Measurements from ENCODE around the gene RAD51B. TPM values are rescaled to one million over a fixed set of nuclear protein-coding genes. Genes with fewer than 3 reads are reported as not detected.

The RAD51B gene
- total and polyA plus RNA-seq, 4 experiments from 2014 or later: 22.0 to 35.7 (median 31.4) TPM

GRCh38 chr14:68744613-68745012 is 925.0 kb downstream of the RAD51B start:
- no peak overlapping the region for H3K4me3 ChIP-seq (ENCODE audit: low read length in 2 of 2)
- Mint-ChIP-seq H3K27ac (no peak overlapping the region), H3K27me3 (peaks cover 0 to 2% of the 10 kb centered on the region in 2 donors), H3K4me3 (no peak overlapping the region), H3K9me3 (no peaks in the 10 kb centered on the region), H3K4me1 (peaks cover 0 to 4% (median under 1%) of the 10 kb centered on the region in 4 donors), H3K36me3 (no peaks in the 10 kb centered on the region)
- H3K4me1 ChIP-seq (ENCODE audit: insufficient read depth, low read length): no peaks in the 10 kb centered on the region
- no peaks in the 10 kb centered on the region for H3K9me3 ChIP-seq (ENCODE audit: control insufficient read depth in 1 of 2, low read length in 2 of 2)
- POLR2A ChIA-PET (ENCODE audit: partially characterized antibody): interaction anchor here (1.2 kb wide), 1 partner anchor 35 kb away, joined by 3 read pairs; no protein-coding TSS in a partner anchor
- H3K27me3 ChIP-seq (ENCODE audit: insufficient read depth, low read length): no peaks in the 10 kb centered on the region
- CTCF ChIA-PET (ENCODE audit: partially characterized antibody): interaction anchor here (1.0 to 1.2 kb wide), 3 partner anchors 11 to 30 kb away, joined by 3 read pairs; no protein-coding TSS in a partner anchor
- no peaks in the 10 kb centered on the region for H3K36me3 ChIP-seq (ENCODE audit: insufficient read depth, low read length)
- no peak overlapping the region for H3K27ac ChIP-seq (ENCODE audit: low read depth, low read length)
- DNase-seq: no peak
- intact Hi-C loops (cut with micrococcal nuclease): no loop called here

GRCh38 chr14:68747393-68747792 is 927.8 kb downstream of the RAD51B start:
- POLR2A ChIA-PET (ENCODE audit: partially characterized antibody): no interaction called here
- H3K4me3 Mint-ChIP-seq: no peak overlapping the region
- intact Hi-C loops (cut with micrococcal nuclease): no loop called here
- no peaks in the 10 kb centered on the region for H3K9me3 ChIP-seq (ENCODE audit: control insufficient read depth in 1 of 2, low read length in 2 of 2)
- CTCF ChIA-PET (ENCODE audit: partially characterized antibody): interaction anchor here (1.0 kb wide), 1 partner anchor 28 kb away, joined by 3 read pairs; no protein-coding TSS in a partner anchor
- H3K27ac ChIP-seq (ENCODE audit: low read depth, low read length): no peak overlapping the region
- H3K4me1 ChIP-seq (ENCODE audit: insufficient read depth, low read length): no peaks in the 10 kb centered on the region
- no peak for DNase-seq
- H3K36me3 Mint-ChIP-seq: no peaks in the 10 kb centered on the region
- H3K4me1 Mint-ChIP-seq: peaks cover 0 to 4% (median 3%) of the 10 kb centered on the region in 4 donors
- no peaks in the 10 kb centered on the region for H3K27me3 ChIP-seq (ENCODE audit: insufficient read depth, low read length)
- no peaks in the 10 kb centered on the region for H3K9me3 Mint-ChIP-seq
- H3K36me3 ChIP-seq (ENCODE audit: insufficient read depth, low read length): no peaks in the 10 kb centered on the region
- no peak overlapping the region for H3K4me3 ChIP-seq (ENCODE audit: low read length in 2 of 2)
- H3K27ac Mint-ChIP-seq: no peak overlapping the region
- peaks cover 0 to 2% of the 10 kb centered on the region in 2 donors for H3K27me3 Mint-ChIP-seq

DNA sequence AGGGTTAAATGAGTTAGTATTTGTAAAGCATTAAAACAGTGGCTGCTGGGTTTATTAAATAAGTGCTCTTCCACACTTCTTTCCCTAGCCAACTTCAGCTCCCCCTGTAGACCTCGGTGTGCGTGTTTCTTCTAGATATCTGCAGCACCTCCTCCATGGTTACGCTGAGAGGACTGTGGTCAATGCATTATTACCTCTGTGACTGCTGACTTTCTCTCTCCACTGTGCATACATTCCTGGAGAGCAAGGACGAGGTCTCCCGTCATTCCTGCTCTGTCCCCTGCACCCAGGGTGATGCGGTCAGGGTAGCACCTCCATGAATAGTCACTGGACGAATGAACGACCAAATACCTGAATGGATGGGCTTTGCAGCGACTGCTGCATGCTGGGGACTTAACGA is 928.7 kb downstream of the RAD51B start:
- Histone ChIP-seq H3K27ac (ENCODE audit: low read depth, low read length) (no peak overlapping the region), H3K36me3 (ENCODE audit: insufficient read depth, low read length) (no peaks in the 10 kb centered on the region), H3K9me3 (ENCODE audit: control insufficient read depth in 1 of 2, low read length in 2 of 2) (no peaks in the 10 kb centered on the region), H3K4me3 (ENCODE audit: low read length in 2 of 2) (no peak overlapping the region), H3K27me3 (ENCODE audit: insufficient read depth, low read length) (no peaks in the 10 kb centered on the region), H3K4me1 (ENCODE audit: insufficient read depth, low read length) (no peaks in the 10 kb centered on the region)
- CTCF ChIA-PET (ENCODE audit: partially characterized antibody): no interaction called here
- no peaks in the 10 kb centered on the region for H3K9me3 Mint-ChIP-seq
- H3K4me1 Mint-ChIP-seq: peaks cover 0 to 4% (median 3%) of the 10 kb centered on the region in 4 donors
- peaks cover 0 to 2% of the 10 kb centered on the region in 2 donors for H3K27me3 Mint-ChIP-seq
- no peaks in the 10 kb centered on the region for H3K36me3 Mint-ChIP-seq
- H3K4me3 Mint-ChIP-seq: no peak overlapping the region
- POLR2A ChIA-PET (ENCODE audit: partially characterized antibody): no interaction called here
- H3K27ac Mint-ChIP-seq: peak overlapping the region in 1 of 7 donors; percentile 20
- no peak for DNase-seq
- intact Hi-C loops (cut with micrococcal nuclease): no loop called here

- Mint-ChIP-seq H3K27ac (no peak overlapping the region), H3K4me1 (peaks cover 0 to 4% (median 3%) of the 10 kb centered on the region in 4 donors), H3K4me3 (no peak overlapping the region), H3K9me3 (no peaks in the 10 kb centered on the region), H3K27me3 (peaks cover 0 to 2% of the 10 kb centered on the region in 2 donors), H3K36me3 (no peaks in the 10 kb centered on the region)
- CTCF ChIA-PET (ENCODE audit: partially characterized antibody): no interaction called here
- Histone ChIP-seq H3K36me3 (ENCODE audit: insufficient read depth, low read length) (no peaks in the 10 kb centered on the region), H3K4me1 (ENCODE audit: insufficient read depth, low read length) (no peaks in the 10 kb centered on the region), H3K27me3 (ENCODE audit: insufficient read depth, low read length) (no peaks in the 10 kb centered on the region), H3K4me3 (ENCODE audit: low read length in 2 of 2) (no peak overlapping the region), H3K27ac (ENCODE audit: low read depth, low read length) (no peak overlapping the region), H3K9me3 (ENCODE audit: control insufficient read depth in 1 of 2, low read length in 2 of 2) (no peaks in the 10 kb centered on the region)
- intact Hi-C loops (cut with micrococcal nuclease): no loop called here
- POLR2A ChIA-PET (ENCODE audit: partially characterized antibody): no interaction called here
- no peak for DNase-seq
These were observed 929.1 kb downstream of the RAD51B start for GRCh38 chr14:68748691-68749090.

DNA sequence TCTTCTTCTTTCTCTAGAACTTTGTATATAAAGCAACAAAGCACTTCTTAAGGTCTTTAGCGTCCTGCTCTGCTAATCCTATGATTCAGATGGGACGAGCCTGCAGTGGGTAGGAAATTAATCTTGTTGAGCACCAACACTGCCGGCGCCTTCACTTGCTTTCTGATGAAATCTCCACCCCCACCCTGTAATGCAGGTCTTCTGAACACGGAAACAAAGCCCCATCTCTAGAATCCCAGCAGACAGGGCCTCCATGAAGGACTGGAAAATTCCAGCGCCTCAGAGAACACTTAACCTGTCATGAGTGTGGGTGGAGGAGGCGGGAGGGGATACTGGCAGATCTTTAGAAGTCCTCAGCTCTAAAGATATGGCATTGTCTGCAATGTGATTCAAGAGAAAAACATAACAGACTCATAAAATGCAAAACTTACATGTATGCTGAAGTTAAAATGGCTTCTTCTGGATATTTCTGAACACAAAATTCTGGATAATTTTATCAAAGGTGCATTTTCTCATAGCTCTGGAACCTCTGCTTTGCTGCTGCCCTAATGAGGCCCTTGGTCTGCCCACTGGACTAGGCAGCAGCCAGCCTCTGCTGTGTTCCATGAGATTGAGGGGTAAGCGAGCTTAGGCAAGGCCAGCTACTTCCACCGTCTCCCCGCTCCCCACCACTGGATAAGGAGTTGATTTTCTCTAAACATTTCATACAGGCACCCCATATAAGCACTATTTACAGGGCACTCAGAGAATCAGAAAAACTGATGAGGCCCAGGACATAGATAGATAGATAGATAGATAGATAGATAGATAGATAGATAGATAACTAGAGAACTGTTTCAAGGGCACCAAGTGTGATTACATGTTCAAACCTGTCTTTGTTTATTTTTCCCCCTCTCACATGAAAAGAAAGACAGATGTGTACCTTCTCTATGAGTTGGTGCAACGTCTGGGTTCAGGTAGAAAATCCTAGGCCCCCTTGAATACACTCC is 930.2 kb downstream of the RAD51B start:
- no peaks in the 10 kb centered on the region for H3K9me3 ChIP-seq (ENCODE audit: control insufficient read depth in 1 of 2, low read length in 2 of 2)
- H3K4me3 ChIP-seq (ENCODE audit: low read length in 2 of 2): no peak overlapping the region
- Mint-ChIP-seq H3K27ac (peak overlapping the region in 1 of 7 donors; percentile 54), H3K9me3 (no peaks in the 10 kb centered on the region), H3K4me1 (peaks cover 0 to 4% (median 3%) of the 10 kb centered on the region in 4 donors), H3K27me3 (peaks cover 0 to 1% of the 10 kb centered on the region in 2 donors), H3K4me3 (no peak overlapping the region), H3K36me3 (no peaks in the 10 kb centered on the region)
- H3K36me3 ChIP-seq (ENCODE audit: insufficient read depth, low read length): no peaks in the 10 kb centered on the region
- H3K27me3 ChIP-seq (ENCODE audit: insufficient read depth, low read length): no peaks in the 10 kb centered on the region
- intact Hi-C loops (cut with micrococcal nuclease): no loop called here
- no peaks in the 10 kb centered on the region for H3K4me1 ChIP-seq (ENCODE audit: insufficient read depth, low read length)
- POLR2A ChIA-PET (ENCODE audit: partially characterized antibody): interaction anchor here (0.7 kb wide), 1 partner anchor 38 kb away, joined by 3 read pairs; no protein-coding TSS in a partner anchor
- no peak for DNase-seq
- H3K27ac ChIP-seq (ENCODE audit: low read depth, low read length): no peak overlapping the region
- CTCF ChIA-PET (ENCODE audit: partially characterized antibody): no interaction called here

DNA sequence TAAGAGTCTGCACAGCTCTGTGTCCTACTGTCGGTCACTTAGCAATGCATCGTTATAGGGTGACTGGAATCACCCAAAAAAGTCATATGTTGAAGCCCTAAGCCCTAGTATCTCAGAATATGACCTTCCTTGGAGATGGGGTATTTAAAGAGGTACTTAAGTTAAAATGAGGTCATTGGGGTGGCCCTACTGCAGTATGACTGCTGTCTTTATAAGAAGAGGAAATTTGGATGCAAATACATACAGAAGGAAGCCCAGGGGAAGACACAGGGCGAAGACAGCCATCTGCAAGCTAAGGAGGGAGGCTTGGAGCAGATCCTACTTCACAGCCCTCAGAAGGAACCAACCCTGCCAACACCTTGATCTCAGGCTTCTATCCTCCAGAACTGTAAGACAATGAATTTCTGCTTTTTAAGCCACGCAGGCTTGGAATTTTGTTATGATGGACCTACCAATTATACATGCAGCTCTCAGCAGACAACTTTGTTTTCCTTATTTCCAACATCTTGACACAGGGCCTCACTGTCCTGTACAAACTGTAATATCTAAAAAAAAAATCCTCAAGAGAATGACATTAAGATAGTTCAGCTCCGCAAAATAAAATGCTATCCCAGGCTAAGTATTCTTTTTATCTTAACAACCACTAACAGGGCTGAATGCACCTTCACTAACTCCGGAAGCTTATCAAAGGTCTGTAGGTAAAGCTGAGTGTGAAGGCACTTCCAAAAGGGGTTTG is 932.9 kb downstream of the RAD51B start:
- intact Hi-C loops (cut with micrococcal nuclease): no loop called here
- ChIA-PET CTCF (ENCODE audit: partially characterized antibody) (interaction anchor here (1.2 kb wide), 1 partner anchor 34 kb away, joined by 3 read pairs; no protein-coding TSS in a partner anchor), POLR2A (ENCODE audit: partially characterized antibody) (interaction anchor here (1.3 kb wide), 1 partner anchor 43 kb away, joined by 4 read pairs; no protein-coding TSS in a partner anchor)
- Histone ChIP-seq H3K27me3 (ENCODE audit: insufficient read depth, low read length) (no peaks in the 10 kb centered on the region), H3K4me1 (ENCODE audit: insufficient read depth, low read length) (peaks cover 2% of the 10 kb centered on the region), H3K27ac (ENCODE audit: low read depth, low read length) (no peak overlapping the region), H3K36me3 (ENCODE audit: insufficient read depth, low read length) (no peaks in the 10 kb centered on the region), H3K4me3 (ENCODE audit: low read length in 2 of 2) (no peak overlapping the region), H3K9me3 (ENCODE audit: control insufficient read depth in 1 of 2, low read length in 2 of 2) (no peaks in the 10 kb centered on the region)
- peak overlapping the region in 2 of 7 donors; percentile 37 to 47 for H3K27ac Mint-ChIP-seq
- no peaks in the 10 kb centered on the region for H3K36me3 Mint-ChIP-seq
- H3K9me3 Mint-ChIP-seq: no peaks in the 10 kb centered on the region
- no peaks in the 10 kb centered on the region for H3K27me3 Mint-ChIP-seq
- DNase-seq: no peak
- H3K4me3 Mint-ChIP-seq: no peak overlapping the region
- peaks cover 5 to 12% (median 8%) of the 10 kb centered on the region in 4 donors for H3K4me1 Mint-ChIP-seq

DNA sequence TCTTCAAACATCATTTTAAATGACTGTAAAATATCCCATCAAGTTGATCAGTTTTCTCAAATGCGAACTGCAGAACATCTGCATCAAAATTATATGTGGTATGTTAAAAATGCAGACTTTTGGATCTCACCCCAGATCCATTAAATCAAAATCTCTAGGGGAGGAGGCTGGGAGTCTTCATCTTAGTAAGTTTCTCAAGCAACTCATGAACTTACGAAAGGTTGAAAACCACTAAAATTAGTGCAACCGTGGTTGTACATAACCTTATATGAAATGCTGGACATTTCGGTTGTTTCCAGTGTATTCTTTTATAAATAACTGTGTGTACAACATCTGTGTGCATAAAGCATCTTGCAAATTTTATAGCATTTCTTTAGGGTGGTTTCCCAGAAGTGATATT is 934.1 kb downstream of the RAD51B start:
- Histone ChIP-seq H3K36me3 (ENCODE audit: insufficient read depth, low read length) (no peaks in the 10 kb centered on the region), H3K4me3 (ENCODE audit: low read length in 2 of 2) (no peak overlapping the region), H3K27me3 (ENCODE audit: insufficient read depth, low read length) (no peaks in the 10 kb centered on the region), H3K27ac (ENCODE audit: low read depth, low read length) (no peak overlapping the region), H3K9me3 (ENCODE audit: control insufficient read depth in 1 of 2, low read length in 2 of 2) (no peaks in the 10 kb centered on the region), H3K4me1 (ENCODE audit: insufficient read depth, low read length) (peaks cover 10% of the 10 kb centered on the region)
- no peak for DNase-seq
- CTCF ChIA-PET (ENCODE audit: partially characterized antibody): no interaction called here
- Mint-ChIP-seq H3K4me1 (peaks cover 4 to 22% (median 14%) of the 10 kb centered on the region in 4 donors), H3K36me3 (no peaks in the 10 kb centered on the region), H3K4me3 (no peak overlapping the region), H3K9me3 (no peaks in the 10 kb centered on the region), H3K27me3 (no peaks in the 10 kb centered on the region), H3K27ac (peak overlapping the region in 1 of 7 donors; percentile 53)
- POLR2A ChIA-PET (ENCODE audit: partially characterized antibody): no interaction called here
- intact Hi-C loops (cut with micrococcal nuclease): no loop called here

Data from CD4-positive, alpha-beta memory T cell (primary cell).